Measurements from ENCODE around the gene THEMIS2. TPM values are rescaled to one million over a fixed set of nuclear protein-coding genes. Genes with fewer than 3 reads are reported as not detected.

Gene THEMIS2
- total and polyA plus RNA-seq, 2 of the 13 experiments (the other 11 are each of a cell fraction or from before 2014, with no cell fraction given), result 0.38 to 1.5 TPM

GRCh38 chr1:27868932-27869718, 3.2 kb upstream of the THEMIS2 start (continued):
- TF ChIP-seq PRDM15 (CRISPR knock-in tag; IDR thresholded peaks at IDR 0.05) (no peak), MLLT10 (CRISPR knock-in tag; IDR thresholded peaks at IDR 0.05) (no peak), USF2 (IDR thresholded peaks at IDR 0.05; ENCODE audit: low read depth, low read length) (peak; percentile 90), USF2 (CRISPR knock-in tag; IDR thresholded peaks at IDR 0.05; ENCODE audit: borderline replicate concordance) (peak; percentile 45; the same call in 1 of the 2 replicates), THAP8 (CRISPR knock-in tag; IDR thresholded peaks at IDR 0.05; ENCODE audit: borderline replicate concordance) (no peak), GABPB1 (CRISPR knock-in tag; IDR thresholded peaks at IDR 0.05) (peak; percentile 44; the same call in 1 of the 2 replicates), KLF9 (CRISPR knock-in tag; IDR thresholded peaks at IDR 0.05; ENCODE audit: low read depth) (no peak), EHMT2 (IDR thresholded peaks at IDR 0.05; ENCODE audit: borderline replicate concordance, low read depth, low read length) (no peak), MYC (CRISPR knock-in tag; IDR thresholded peaks at IDR 0.05; ENCODE audit: borderline replicate concordance) (no peak), MTA1 (CRISPR knock-in tag; IDR thresholded peaks at IDR 0.05; ENCODE audit: borderline replicate concordance) (peak; percentile 24; the same call in 1 of the 2 replicates), ZNF598 (CRISPR knock-in tag; IDR thresholded peaks at IDR 0.05; ENCODE audit: borderline replicate concordance) (no peak), SALL1 (CRISPR knock-in tag; IDR thresholded peaks at IDR 0.05) (peak; percentile 21; the same call in 1 of the 2 replicates), ZNF382 (CRISPR knock-in tag; IDR thresholded peaks at IDR 0.05; ENCODE audit: borderline replicate concordance) (no peak), BHLHE40 (IDR thresholded peaks at IDR 0.05; ENCODE audit: low read length) (peak; percentile 65), ZNF687 (CRISPR knock-in tag; IDR thresholded peaks at IDR 0.05) (peak; percentile 53), ZBTB42 (CRISPR knock-in tag; IDR thresholded peaks at IDR 0.05) (no peak), BORCS8-MEF2B (CRISPR knock-in tag; IDR thresholded peaks at IDR 0.05) (no peak), NPAS2 (CRISPR knock-in tag; IDR thresholded peaks at IDR 0.05; ENCODE audit: borderline replicate concordance) (no peak), HDAC1 (CRISPR knock-in tag; IDR thresholded peaks at IDR 0.05) (no peak)

Data from HepG2 (cell line).